K562 (cell line): Measurements from ENCODE around the gene B4GALT5. TPM values are rescaled to one million over a fixed set of nuclear protein-coding genes. Genes with fewer than 3 reads are reported as not detected.

Experiments used
- BCOR ChIP-seq: fragments of 450-650 bp; IDR thresholded peaks from 2 replicates; pipeline ENCODE4 v1.6.1; 2016
- CREM ChIP-seq: IDR thresholded peaks from 2 replicates; pipeline ENCODE4 v1.6.1; 2014; ENCODE audit warnings: antibody characterized with exemption, low read depth
- MAZ ChIP-seq, 2 experiments: fragments of 450-650 bp in 1 of 2; sonication (generic) in 1 of 2; formaldehyde crosslinking; IDR thresholded peaks in 1 of 2; conservative IDR thresholded peaks in 1 of 2; 2 replicates each; pipeline versions ENCODE4 v1.4.0 to v1.5.0; 2020; ENCODE audit warnings: mild to moderate bottlenecking in 1 of 2, missing genetic modification reagents in 1 of 2
- MCM7 ChIP-seq, 2 experiments: fragments of 450-650 bp; IDR thresholded peaks; 2 replicates each; pipeline ENCODE4 v1.6.1; 2016 to 2018
- MGA ChIP-seq: fragments of 450-650 bp; IDR thresholded peaks from 2 replicates; pipeline ENCODE4 v1.6.1; 2016; ENCODE audit warnings: mild to moderate bottlenecking, moderate library complexity
- NR2C1 ChIP-seq, 2 experiments: fragments of 450-650 bp; IDR thresholded peaks; 2 replicates each; pipeline ENCODE4 v1.6.1; 2017; ENCODE audit warnings: mild to moderate bottlenecking in 2 of 2, antibody characterized with exemption in 1 of 2, inconsistent platforms in 1 of 2, missing compliant biosample characterization in 1 of 2, missing genetic modification characterization in 1 of 2
- PCBP1 ChIP-seq: fragments of 200-400 bp; formaldehyde crosslinking; IDR thresholded peaks from 2 replicates; pipeline ENCODE4 v1.6.1; 2018; ENCODE audit warnings: mild to moderate bottlenecking, low read depth, low read length; ENCODE audit not compliant: poor library complexity, severe bottlenecking
- PHB2 ChIP-seq: fragments of 450-650 bp; IDR thresholded peaks from 2 replicates; pipeline ENCODE4 v1.6.1; 2017; ENCODE audit warnings: low read depth
- THRA ChIP-seq: fragments of 450-650 bp; IDR thresholded peaks from 2 replicates; pipeline ENCODE4 v1.6.1; 2017; ENCODE audit warnings: mild to moderate bottlenecking, moderate library complexity
- YY1 ChIP-seq, 3 experiments: IDR thresholded peaks; 2 replicates each; pipeline ENCODE4 v1.6.1; 2011; ENCODE audit warnings: low read length in 2 of 3, mild to moderate bottlenecking in 2 of 3, moderate library complexity in 2 of 3, borderline replicate concordance in 1 of 3, control low read depth in 1 of 3, low read depth in 1 of 3; ENCODE audit not compliant: insufficient read depth in 3 of 3, insufficient replicate concordance in 2 of 3, control insufficient read depth in 1 of 3, insufficient read length in 1 of 3; ENCODE audit errors: extremely low read depth in 1 of 3
- polyA plus RNA-seq, 8 experiments: library from polyadenylated mRNA; depleted of rRNA in 4 of 8; stranded (reverse) in 5 of 8; unstranded in 3 of 8; fragments of >200 nt; fragmentation: Nextera tagmentation in 2 of 8; fragmentation: Illumina TruSeq in 1 of 8; extraction: Ambion mirVana in 2 of 8; extraction: Trizol in 1 of 8; gene quantifications; 2 replicates each; pipeline versions ENCODE4 v1.2.1 to v1.2.3, GENCODE V29; 2011 to 2014; ENCODE audit warnings: inconsistent platforms in 1 of 8, missing spikeins in 1 of 8
- total RNA-seq, 7 experiments: library from RNA; depleted of rRNA in 6 of 7; stranded (reverse); fragments of >200 nt in 6 of 7; fragmentation: Illumina TruSeq in 2 of 7; extraction: Trizol in 2 of 7; gene quantifications; 2 replicates each; pipeline versions ENCODE4 v1.2.1 to v1.2.3, GENCODE V29; 2011 to 2021; ENCODE audit warnings: low replicate concordance in 1 of 7
- TF ChIP-seq, protein P1 (sequence below): fragments of 450-650 bp; IDR thresholded peaks from 2 replicates; pipeline ENCODE4 v1.6.1; 2016; ENCODE audit warnings: borderline replicate concordance

B4GALT5 gene
- total and polyA plus RNA-seq, 9 of the 15 experiments (the other 6 are each of a cell fraction or from before 2014, with no cell fraction given) = 8.5 to 32.6 (median 23.4) TPM

- TF ChIP-seq, protein P1, sequence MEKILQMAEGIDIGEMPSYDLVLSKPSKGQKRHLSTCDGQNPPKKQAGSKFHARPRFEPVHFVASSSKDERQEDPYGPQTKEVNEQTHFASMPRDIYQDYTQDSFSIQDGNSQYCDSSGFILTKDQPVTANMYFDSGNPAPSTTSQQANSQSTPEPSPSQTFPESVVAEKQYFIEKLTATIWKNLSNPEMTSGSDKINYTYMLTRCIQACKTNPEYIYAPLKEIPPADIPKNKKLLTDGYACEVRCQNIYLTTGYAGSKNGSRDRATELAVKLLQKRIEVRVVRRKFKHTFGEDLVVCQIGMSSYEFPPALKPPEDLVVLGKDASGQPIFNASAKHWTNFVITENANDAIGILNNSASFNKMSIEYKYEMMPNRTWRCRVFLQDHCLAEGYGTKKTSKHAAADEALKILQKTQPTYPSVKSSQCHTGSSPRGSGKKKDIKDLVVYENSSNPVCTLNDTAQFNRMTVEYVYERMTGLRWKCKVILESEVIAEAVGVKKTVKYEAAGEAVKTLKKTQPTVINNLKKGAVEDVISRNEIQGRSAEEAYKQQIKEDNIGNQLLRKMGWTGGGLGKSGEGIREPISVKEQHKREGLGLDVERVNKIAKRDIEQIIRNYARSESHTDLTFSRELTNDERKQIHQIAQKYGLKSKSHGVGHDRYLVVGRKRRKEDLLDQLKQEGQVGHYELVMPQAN = peak; percentile 62; the same call in 1 of the 2 replicates
- peak; percentile 41; the same call in 1 of the 2 replicates for TF ChIP-seq BCOR
- no peak for TF ChIP-seq CREM
- peak; percentile 15 to 40; a peak in 2 of 4 replicates for TF ChIP-seq MAZ (CRISPR knock-in tag; conservative IDR thresholded peaks at IDR 0.05 in 1 of 2, IDR thresholded peaks at IDR 0.05 in 1 of 2)
- peak; percentile 53 for TF ChIP-seq MGA
- TF ChIP-seq MCM7 (IDR thresholded peaks at IDR 0.05) = no peak
- no peak for TF ChIP-seq THRA
- TF ChIP-seq YY1 (IDR thresholded peaks at IDR 0.05; ENCODE audit: borderline replicate concordance in 1 of 3, control insufficient read depth in 1 of 3, extremely low read depth in 1 of 3, insufficient read depth in 3 of 3, insufficient read length in 1 of 3, insufficient replicate concordance in 2 of 3, low read depth in 1 of 3, low read length in 2 of 3) = no peak
- peak; percentile 74 for TF ChIP-seq PCBP1
- TF ChIP-seq NR2C1 (IDR thresholded peaks at IDR 0.05) = no peak
- TF ChIP-seq NR2C1 (tag; IDR thresholded peaks at IDR 0.05) = no peak
- no peak for TF ChIP-seq PHB2
Measured at GRCh38 chr20:49712996-49713752, 504 bp downstream of the B4GALT5 start (continued).
